Endodermal cell (in vitro differentiated cells): ENCODE results near the gene AMER3. TPM values are rescaled to one million over a fixed set of nuclear protein-coding genes. Genes with fewer than 3 reads are reported as not detected.

Experiments used
- DNase-seq: peaks from one replicate; pipeline ENCODE4 v3.0.0-alpha.2; 2017
- H3K27ac ChIP-seq: 2 replicates; pipeline ENCODE4 v1.5.1; 2013; ENCODE audit warnings: mild to moderate bottlenecking, low read depth, low read length, moderate library complexity
- H3K27me3 ChIP-seq: 2 replicates; pipeline ENCODE4 v1.6.1; 2013; ENCODE audit warnings: mild to moderate bottlenecking, low read length, moderate library complexity; ENCODE audit not compliant: insufficient read depth, control insufficient read depth, poor library complexity, severe bottlenecking
- H3K36me3 ChIP-seq: 2 replicates; pipeline ENCODE4 v1.7.0; 2013; ENCODE audit warnings: mild to moderate bottlenecking, low read length, moderate library complexity; ENCODE audit not compliant: control insufficient read depth, insufficient read depth
- H3K4me1 ChIP-seq: one replicate; pipeline ENCODE4 v1.7.0; 2013; ENCODE audit warnings: low read length; ENCODE audit not compliant: control insufficient read depth, insufficient read depth
- H3K4me3 ChIP-seq: 2 replicates; pipeline ENCODE4 v1.5.1; 2013; ENCODE audit warnings: mild to moderate bottlenecking, low read length, moderate library complexity
- H3K9ac ChIP-seq: 2 replicates; pipeline ENCODE4 v1.6.1; 2013; ENCODE audit warnings: mild to moderate bottlenecking, low read length, moderate library complexity; ENCODE audit not compliant: poor library complexity, severe bottlenecking; ENCODE audit errors: extremely low read depth
- H3K9me3 ChIP-seq: 2 replicates; pipeline ENCODE4 v1.6.1; 2013; ENCODE audit warnings: mild to moderate bottlenecking, low read length, moderate library complexity; ENCODE audit not compliant: control insufficient read depth
- H3K27ac Mint-ChIP-seq: 2 replicates; pipeline ENCODE4 v1.8.0; 2020; ENCODE audit warnings: mixed read lengths
- H3K27me3 Mint-ChIP-seq: 2 replicates; pipeline ENCODE4 v1.8.0; 2021; ENCODE audit warnings: mild to moderate bottlenecking, mixed read lengths; ENCODE audit not compliant: insufficient read depth
- H3K36me3 Mint-ChIP-seq: 2 replicates; pipeline ENCODE4 v1.8.0; 2020; ENCODE audit warnings: low read depth, mixed read lengths
- H3K4me1 Mint-ChIP-seq: 2 replicates; pipeline ENCODE4 v1.8.0; 2020; ENCODE audit warnings: mixed read lengths
- H3K4me3 Mint-ChIP-seq: 2 replicates; pipeline ENCODE4 v1.8.0; 2020; ENCODE audit warnings: mild to moderate bottlenecking, moderate library complexity, mixed read lengths
- H3K9me3 Mint-ChIP-seq: 2 replicates; pipeline ENCODE4 v1.8.0; 2020; ENCODE audit warnings: mild to moderate bottlenecking, mixed read lengths
- WGBS, 2 experiments: methylation state at CpG; one replicate each; pipeline versions ENCODE4 v1.1.5 to v1.1.7; 2013; ENCODE audit warnings: missing lambda C conversion rate in 2 of 2, mixed read lengths in 1 of 2; ENCODE audit not compliant: insufficient coverage in 1 of 2, insufficient read length in 1 of 2; 5-methylcytosine and 5-hydroxymethylcytosine counted together
- total RNA-seq, 2 donors: library from RNA; stranded (reverse); fragmentation: NEBNext Ultra II Directional in 1 of 2; extraction: Animal tissue kit (Norgen Biotek cat#: 25700) in 1 of 2; gene quantifications; 2 replicates in 1 of 2; 3 replicates in 1 of 2; pipeline ENCODE4 v1.2.1, GENCODE V29; 2021
- TF ChIP-seq, protein P1 (sequence below): fragments of 200-600 bp; sonication (generic); conservative IDR thresholded peaks from 2 replicates; pipeline ENCODE4 v1.5.0; 2021; ENCODE audit warnings: antibody characterized with exemption, mild to moderate bottlenecking

AMER3 gene
- total RNA-seq, 2 donors from 2014 or later, result 0.91 to 2.3 TPM

DNA sequence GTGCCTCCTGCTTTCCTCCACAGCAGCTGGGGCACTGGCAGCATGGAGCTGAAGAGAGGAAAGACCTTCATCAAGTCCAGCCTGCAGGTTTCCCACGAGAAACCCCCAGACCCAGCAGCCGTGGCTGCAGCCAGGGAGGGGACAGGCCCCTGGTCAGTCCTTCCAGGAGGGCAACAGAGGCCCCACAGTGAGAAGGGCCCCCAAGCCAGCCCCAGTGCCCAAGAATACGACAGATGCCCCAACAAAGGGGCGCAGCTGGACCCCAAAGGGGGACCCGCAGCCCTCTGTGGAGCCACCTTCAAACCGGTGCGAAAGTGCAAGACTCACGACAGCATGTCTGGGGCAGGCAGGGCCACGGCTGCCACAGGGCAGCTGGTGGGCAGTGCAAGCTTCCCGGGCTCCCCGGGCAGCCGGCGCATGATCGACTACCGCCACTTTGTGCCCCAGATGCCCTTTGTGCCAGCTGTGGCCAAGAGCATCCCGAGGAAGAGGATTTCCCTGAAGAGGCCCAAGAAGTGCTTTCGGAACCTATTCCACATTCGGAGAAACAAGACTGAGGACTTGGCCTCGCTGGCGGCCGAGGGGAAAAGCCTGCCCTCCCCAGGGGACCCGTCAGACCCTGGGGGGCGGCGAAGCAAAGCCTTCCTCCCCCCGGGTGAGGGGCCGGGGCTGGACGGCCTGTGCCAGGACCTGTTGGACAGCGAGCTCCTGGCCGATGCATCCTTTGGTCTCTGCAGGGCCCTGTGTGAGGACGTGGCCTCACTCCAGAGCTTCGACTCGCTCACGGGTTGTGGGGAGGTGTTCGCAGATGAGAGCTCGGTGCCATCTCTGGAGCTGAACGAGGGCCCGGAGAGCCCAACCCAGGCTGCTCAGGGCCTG is 6.9 kb downstream of the AMER3 start:
- Histone ChIP-seq H3K9ac (no peak overlapping the region), H3K27me3 (peaks cover 21% of the 10 kb centered on the region), H3K9me3 (no peaks in the 10 kb centered on the region), H3K4me3 (no peak overlapping the region), H3K27ac (no peak overlapping the region), H3K4me1 (no peaks in the 10 kb centered on the region), H3K36me3 (no peaks in the 10 kb centered on the region)
- Mint-ChIP-seq H3K27me3 (peaks cover 28% of the 10 kb centered on the region), H3K4me3 (no peak overlapping the region), H3K36me3 (no peaks in the 10 kb centered on the region), H3K4me1 (peaks cover 2% of the 10 kb centered on the region), H3K27ac (no peak overlapping the region), H3K9me3 (no peaks in the 10 kb centered on the region)
- WGBS, 2 experiments, result 90 to 91% methylated on average over 26 to 37 of the region's 37 CpGs
- DNase-seq, result no peak
- TF ChIP-seq, protein P1, sequence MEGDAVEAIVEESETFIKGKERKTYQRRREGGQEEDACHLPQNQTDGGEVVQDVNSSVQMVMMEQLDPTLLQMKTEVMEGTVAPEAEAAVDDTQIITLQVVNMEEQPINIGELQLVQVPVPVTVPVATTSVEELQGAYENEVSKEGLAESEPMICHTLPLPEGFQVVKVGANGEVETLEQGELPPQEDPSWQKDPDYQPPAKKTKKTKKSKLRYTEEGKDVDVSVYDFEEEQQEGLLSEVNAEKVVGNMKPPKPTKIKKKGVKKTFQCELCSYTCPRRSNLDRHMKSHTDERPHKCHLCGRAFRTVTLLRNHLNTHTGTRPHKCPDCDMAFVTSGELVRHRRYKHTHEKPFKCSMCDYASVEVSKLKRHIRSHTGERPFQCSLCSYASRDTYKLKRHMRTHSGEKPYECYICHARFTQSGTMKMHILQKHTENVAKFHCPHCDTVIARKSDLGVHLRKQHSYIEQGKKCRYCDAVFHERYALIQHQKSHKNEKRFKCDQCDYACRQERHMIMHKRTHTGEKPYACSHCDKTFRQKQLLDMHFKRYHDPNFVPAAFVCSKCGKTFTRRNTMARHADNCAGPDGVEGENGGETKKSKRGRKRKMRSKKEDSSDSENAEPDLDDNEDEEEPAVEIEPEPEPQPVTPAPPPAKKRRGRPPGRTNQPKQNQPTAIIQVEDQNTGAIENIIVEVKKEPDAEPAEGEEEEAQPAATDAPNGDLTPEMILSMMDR, result no peak

DNA sequence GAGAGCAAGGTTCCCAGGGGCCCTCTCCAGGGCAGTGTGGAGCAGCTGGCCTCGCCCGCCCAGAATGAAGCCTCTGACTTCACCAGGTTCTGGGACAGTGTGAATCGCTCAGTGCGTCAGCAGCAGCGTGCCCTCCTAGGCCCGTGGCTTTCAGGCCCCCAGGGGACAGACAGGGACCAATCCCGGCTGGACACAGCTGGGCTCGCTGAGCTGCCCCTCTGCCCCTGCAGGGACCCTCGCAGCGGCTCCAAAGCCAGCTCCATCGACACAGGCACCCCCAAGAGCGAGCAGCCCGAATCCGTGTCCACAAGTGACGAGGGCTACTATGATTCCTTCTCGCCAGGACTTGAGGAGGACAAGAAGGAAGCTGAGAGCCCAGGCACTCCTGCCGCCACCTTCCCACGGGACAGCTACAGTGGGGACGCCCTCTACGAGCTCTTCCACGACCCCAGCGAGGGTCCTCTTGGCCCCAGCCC is 7.6 kb downstream of the AMER3 start:
- no peaks in the 10 kb centered on the region for H3K9me3 Mint-ChIP-seq
- H3K4me1 Mint-ChIP-seq, result peaks cover under 1% of the 10 kb centered on the region
- Histone ChIP-seq H3K27me3 (peaks cover 16% of the 10 kb centered on the region), H3K9ac (no peak overlapping the region), H3K27ac (no peak overlapping the region), H3K9me3 (no peaks in the 10 kb centered on the region), H3K4me3 (no peak overlapping the region), H3K36me3 (no peaks in the 10 kb centered on the region), H3K4me1 (no peaks in the 10 kb centered on the region)
- peaks cover 21% of the 10 kb centered on the region for H3K27me3 Mint-ChIP-seq
- TF ChIP-seq, protein P1, result no peak
- H3K27ac Mint-ChIP-seq, result no peak overlapping the region
- H3K4me3 Mint-ChIP-seq, result no peak overlapping the region
- 90 to 91% methylated on average over 8 to 22 of the region's 22 CpGs for WGBS, 2 experiments
- DNase-seq, result no peak
- no peaks in the 10 kb centered on the region for H3K36me3 Mint-ChIP-seq

DNA sequence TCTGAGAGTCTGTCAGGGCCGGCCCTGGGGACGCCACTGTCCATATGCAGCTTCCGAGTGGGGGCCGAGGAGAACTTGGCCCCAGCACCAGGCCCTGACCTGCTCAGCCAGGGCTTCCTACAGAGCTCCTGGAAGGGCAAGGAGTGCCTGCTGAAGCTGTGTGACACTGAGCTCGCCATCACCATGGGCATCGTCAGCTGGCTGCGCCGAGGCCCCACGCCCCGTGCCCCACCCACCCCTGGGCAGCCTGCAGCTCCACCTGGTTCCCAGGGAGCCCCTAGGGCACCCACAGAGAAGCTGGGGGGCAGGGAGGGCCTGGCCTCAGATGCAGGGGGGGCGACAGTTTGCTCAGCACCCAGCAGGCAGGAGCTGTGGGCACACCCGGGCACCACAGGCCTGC is 8.1 kb downstream of the AMER3 start:
- H3K36me3 Mint-ChIP-seq, result no peaks in the 10 kb centered on the region
- peaks cover 3% of the 10 kb centered on the region for H3K4me1 Mint-ChIP-seq
- H3K36me3 ChIP-seq, result no peaks in the 10 kb centered on the region
- peaks cover 11% of the 10 kb centered on the region for H3K27me3 ChIP-seq
- no peak for DNase-seq
- TF ChIP-seq, protein P1, result no peak
- H3K4me1 ChIP-seq, result no peaks in the 10 kb centered on the region
- no peak overlapping the region for H3K27ac Mint-ChIP-seq
- no peak overlapping the region for H3K27ac ChIP-seq
- peaks cover 17% of the 10 kb centered on the region for H3K27me3 Mint-ChIP-seq
- no peaks in the 10 kb centered on the region for H3K9me3 ChIP-seq
- no peaks in the 10 kb centered on the region for H3K9me3 Mint-ChIP-seq
- 94 to 100% methylated on average over 6 to 12 of the region's 12 CpGs for WGBS, 2 experiments
- H3K4me3 Mint-ChIP-seq, result no peak overlapping the region
- H3K9ac ChIP-seq, result no peak overlapping the region
- H3K4me3 ChIP-seq, result no peak overlapping the region
